HepG2 (cell line): ENCODE data around the gene TMED6. TPM values are rescaled to one million over a fixed set of nuclear protein-coding genes. Genes with fewer than 3 reads are reported as not detected.

ENCODE experiments used
- ATAC-seq: fragments of 200-7000 bp; cut with Tn5 transposase; 3 replicates; pipeline ENCODE4 v1.9.1; 2020; ENCODE audit warnings: mild to moderate bottlenecking, moderate library complexity
- BruUV-seq: library from RNA; stranded (reverse); fragments of 400-500 nt; replicated peaks from 2 replicates; lab custom pipeline; 2021; lab: Mats Ljungman, UMichigan
- CTCF ChIA-PET: fragments of 300-600 bp; formaldehyde crosslinking; extraction: SDS; loops from one replicate; lab custom pipeline; 2021; ENCODE audit warnings: low total read pairs, inconsistent platforms, low intra/inter-chr PET ratio; lab: Yijun Ruan, JAX
- POLR2A ChIA-PET: fragments of 350-600 bp; sonication (Branson Sonifier 250); formaldehyde crosslinking; loops from one replicate; lab custom pipeline; 2020; ENCODE audit warnings: antibody characterized with exemption, inconsistent platforms; lab: Yijun Ruan, JAX
- DNase-seq: peaks from one replicate; pipeline ENCODE4 v3.0.0-alpha.2; 2015; ENCODE audit warnings: low spot score
- FAIRE-seq: peaks from 3 replicates; lab custom pipeline; 2011; peaks lifted over from hg19 to GRCh38; lab: Jason Lieb, UNC
- H2AFZ ChIP-seq: one replicate; pipeline ENCODE4 v1.6.1; 2011; ENCODE audit warnings: low read length, inconsistent platforms
- H3K27ac ChIP-seq: fragments of 300-600 bp; 3 replicates; pipeline ENCODE4 v1.8.0; 2011; ENCODE audit warnings: mixed run types, mild to moderate bottlenecking, mixed read lengths, low read length, inconsistent platforms; ENCODE audit not compliant: insufficient read depth; ENCODE audit errors: extremely low read length
- H3K27me3 ChIP-seq, 2 experiments: fragments of 200-600 bp in 1 of 2; 2 replicates in 1 of 2; 3 replicates in 1 of 2; pipeline versions ENCODE4 v1.6.0 to v1.8.0; 2011; ENCODE audit warnings: low read length in 2 of 2, mild to moderate bottlenecking in 2 of 2, moderate library complexity in 2 of 2, inconsistent platforms in 1 of 2; ENCODE audit not compliant: insufficient read depth in 2 of 2, control insufficient read depth in 1 of 2
- H3K36me3 ChIP-seq, 2 experiments: fragments of 200-600 bp in 1 of 2; replicated peaks in 1 of 2; 2 replicates in 1 of 2; 3 replicates in 1 of 2; pipeline versions ENCODE4 v1.5.1 to v1.8.0; 2011; ENCODE audit warnings: low read length in 2 of 2, inconsistent platforms in 1 of 2; ENCODE audit not compliant: insufficient read depth in 2 of 2, control insufficient read depth in 1 of 2
- H3K4me1 ChIP-seq: 2 replicates; pipeline ENCODE4 v1.5.1; 2012; ENCODE audit warnings: low read length, inconsistent platforms; ENCODE audit not compliant: insufficient read depth
- H3K4me2 ChIP-seq: 2 replicates; pipeline ENCODE4 v1.6.0; 2011; ENCODE audit warnings: low read depth, low read length, inconsistent platforms
- H3K4me3 ChIP-seq, 3 experiments: fragments of 200-600 bp in 1 of 3; sonication (generic), shearing (Covaris generic) in 1 of 3; replicated peaks in 1 of 3; 2 replicates each; pipeline ENCODE4 v1.5.1; 2011 to 2016; ENCODE audit warnings: low read length in 3 of 3, inconsistent platforms in 2 of 3, low read depth in 2 of 3, mild to moderate bottlenecking in 2 of 3, control low read depth in 1 of 3, mixed read lengths in 1 of 3; ENCODE audit not compliant: insufficient read depth in 1 of 3
- H3K79me2 ChIP-seq: one replicate; pipeline ENCODE4 v1.6.1; 2011; ENCODE audit warnings: low read length, inconsistent platforms; ENCODE audit not compliant: insufficient read depth
- H3K9ac ChIP-seq: 2 replicates; pipeline ENCODE4 v1.6.0; 2011; ENCODE audit warnings: mild to moderate bottlenecking, low read depth, low read length, inconsistent platforms; ENCODE audit not compliant: insufficient read depth
- H3K9me3 ChIP-seq: 2 replicates; pipeline ENCODE4 v1.5.1; 2012; ENCODE audit warnings: mild to moderate bottlenecking, low read length
- H4K20me1 ChIP-seq: 2 replicates; pipeline ENCODE4 v1.6.0; 2011; ENCODE audit warnings: inconsistent platforms, mild to moderate bottlenecking, low read length, moderate library complexity; ENCODE audit not compliant: insufficient read depth
- FOXA1 ChIP-seq, 2 experiments: fragments of 450-650 bp in 1 of 2; sonication (generic) in 1 of 2; formaldehyde crosslinking in 1 of 2; IDR thresholded peaks; 2 replicates each; pipeline versions ENCODE4 v1.4.0 to v1.6.1; 2016 to 2020; ENCODE audit warnings: missing genetic modification reagents in 1 of 2
- FOXA3 ChIP-seq: IDR thresholded peaks from 2 replicates; pipeline ENCODE4 v1.6.1; 2016; ENCODE audit warnings: missing genetic modification reagents, missing compliant biosample characterization
- GATAD2A ChIP-seq: IDR thresholded peaks from 2 replicates; pipeline ENCODE4 v1.6.1; 2016
- MAFF ChIP-seq: IDR thresholded peaks from 2 replicates; pipeline ENCODE4 v1.6.1; 2011; ENCODE audit warnings: low read depth, low read length, improper control_type of control experiment
- MAX ChIP-seq: IDR thresholded peaks from 2 replicates; pipeline ENCODE4 v1.6.1; 2012; ENCODE audit warnings: inconsistent platforms
- ZNF225 ChIP-seq: sonication (generic); formaldehyde crosslinking; IDR thresholded peaks from 2 replicates; pipeline ENCODE4 v1.4.0; 2020; ENCODE audit warnings: mild to moderate bottlenecking, missing genetic modification reagents
- ZNF280B ChIP-seq: sonication (generic); formaldehyde crosslinking; IDR thresholded peaks from 2 replicates; pipeline ENCODE4 v1.5.0; 2020; ENCODE audit warnings: missing genetic modification reagents, mild to moderate bottlenecking, borderline replicate concordance
- ZNF3 ChIP-seq: IDR thresholded peaks from 2 replicates; pipeline ENCODE4 v1.7.0; 2017; ENCODE audit warnings: inconsistent platforms
- ZNF546 ChIP-seq: sonication (generic); formaldehyde crosslinking; conservative IDR thresholded peaks from 2 replicates; pipeline ENCODE4 v1.8.1; 2023; ENCODE audit warnings: mild to moderate bottlenecking, missing genetic modification reagents
- ZNF678 ChIP-seq: sonication (generic); formaldehyde crosslinking; IDR thresholded peaks from 2 replicates; pipeline ENCODE4 v1.4.0; 2020; ENCODE audit warnings: mild to moderate bottlenecking, missing genetic modification reagents
- ZNF703 ChIP-seq: sonication (generic); formaldehyde crosslinking; IDR thresholded peaks from 2 replicates; pipeline ENCODE4 v1.5.1; 2020; ENCODE audit warnings: missing genetic modification reagents, mild to moderate bottlenecking, moderate library complexity, borderline replicate concordance
- ZNF749 ChIP-seq: sonication (generic); formaldehyde crosslinking; IDR thresholded peaks from 2 replicates; pipeline ENCODE4 v1.8.0; 2022; ENCODE audit warnings: mild to moderate bottlenecking, missing genetic modification reagents, moderate library complexity, borderline replicate concordance
- ZXDC ChIP-seq: sonication (generic); formaldehyde crosslinking; IDR thresholded peaks from 2 replicates; pipeline ENCODE4 v1.5.0; 2020; ENCODE audit warnings: mild to moderate bottlenecking, missing genetic modification reagents
- WGBS: methylation state at CpG from one replicate; pipeline ENCODE4 v1.1.6; 2017; ENCODE audit warnings: low lambda C conversion rate; 5-methylcytosine and 5-hydroxymethylcytosine counted together
- in situ Hi-C: cut with HindIII; loops from 2 replicates; pipeline ENCODE4 v1.10.0; 2017; ENCODE audit warnings: low pct_unique_long_range_greater_than_20kb; ENCODE audit not compliant: extremely low pct_ligation_motif_present
- intact Hi-C: fragments of 100-400 bp; cut with micrococcal nuclease; formaldehyde crosslinking; loops from one replicate; pipeline ENCODE4 v1.10.0; 2022; ENCODE audit not compliant: unreplicated experiment
- polyA plus RNA-seq, 8 experiments: library from polyadenylated mRNA; depleted of rRNA in 3 of 8; stranded (reverse) in 7 of 8; unstranded in 1 of 8; fragments of >200 nt; fragmentation: Illumina TruSeq in 4 of 8; extraction: Trizol in 4 of 8; gene quantifications; 2 replicates each; pipeline versions ENCODE4 v1.2.1 to v1.2.3, GENCODE V29; 2011 to 2016; ENCODE audit warnings: low read depth in 4 of 8, missing spikeins in 1 of 8, mixed read lengths in 1 of 8; ENCODE audit not compliant: insufficient read depth in 1 of 8
- total RNA-seq, 5 experiments: library from RNA; depleted of rRNA; stranded (reverse); fragments of >200 nt; fragmentation: Illumina TruSeq; extraction: Trizol; gene quantifications; 2 replicates each; pipeline ENCODE4 v1.2.3, GENCODE V29; 2016; ENCODE audit warnings: low read depth in 1 of 5

TMED6 gene
- total and polyA plus RNA-seq, 2 of the 13 experiments (the other 11 are each of a cell fraction or from before 2014, with no cell fraction given), result 9.8 to 14.4 TPM

- peak overlapping the region; percentile 17 for H3K27ac ChIP-seq
- no peaks in the 10 kb centered on the region for H3K36me3 ChIP-seq
- TF ChIP-seq GATAD2A (CRISPR knock-in tag), result 0 out of 2 replicates have a peak, but pooled peaks have one; percentile 14
- TF ChIP-seq ZNF3, result no peak
- no peak for TF ChIP-seq ZNF678
- TF ChIP-seq MAFF, result no peak
- TF ChIP-seq ZNF546 (CRISPR knock-in tag), result no peak
- TF ChIP-seq ZNF225 (CRISPR knock-in tag), result peak; percentile 47; the same call in 1 of the 2 replicates
- TF ChIP-seq ZNF703, result no peak
- TF ChIP-seq ZXDC, result no peak
- TF ChIP-seq FOXA1 (IDR thresholded peaks at IDR 0.05), result no peak
- TF ChIP-seq FOXA1 (CRISPR knock-in tag; IDR thresholded peaks at IDR 0.05), result peak; percentile 42; the same call in 1 of the 2 replicates
- no peak for TF ChIP-seq MAX
- TF ChIP-seq ZNF749 (CRISPR knock-in tag), result no peak
- no peak for TF ChIP-seq ZNF280B (CRISPR knock-in tag)
- TF ChIP-seq FOXA3 (CRISPR knock-in tag), result peak; percentile 56; the same call in 1 of the 2 replicates
- H3K9me3 ChIP-seq, result no peaks in the 10 kb centered on the region
- intact Hi-C loops, result no loop called here
- ChIA-PET CTCF (no interaction called here), POLR2A (no interaction called here)
- H3K4me3 ChIP-seq, result no peak overlapping the region
- in situ Hi-C loops, result loop anchor here (10.0 kb wide), 1 partner anchor 171 kb away; the partner anchor contains the start of gene NFAT5
- no peaks in the 10 kb centered on the region for H4K20me1 ChIP-seq
- DNase-seq (no peak), ATAC-seq (no peak), FAIRE-seq (no peak)
- peaks cover 6% of the 10 kb centered on the region for H3K79me2 ChIP-seq
- no peak overlapping the region for H3K9ac ChIP-seq
- BruUV-seq, result no TSS peak
- H3K4me1 ChIP-seq, result peaks cover 54% of the 10 kb centered on the region
- no peak overlapping the region for H3K4me2 ChIP-seq
- H2AFZ ChIP-seq, result peak overlapping the region; percentile 90
- WGBS, result 87% methylated on average over 10 of the region's 10 CpGs
- H3K27me3 ChIP-seq, result no peaks in the 10 kb centered on the region
These were observed 42.6 kb upstream of the TMED6 start for GRCh38 chr16:69393898-69394849.
